Right atrium auricular region (tissue), 2 donors: ENCODE data around the gene FIGNL2. TPM values are rescaled to one million over a fixed set of nuclear protein-coding genes. Genes with fewer than 3 reads are reported as not detected.

ENCODE experiments used
- DNase-seq: peaks from one replicate; pipeline ENCODE4 v3.0.0-alpha.2; 2019; ENCODE audit warnings: low spot score
- H3K27ac ChIP-seq, 2 donors: fragments of 200-600 bp; sonication (generic); 1 replicate in 1 of 2; 2 replicates in 1 of 2; pipeline ENCODE4 v1.5.1; 2016 to 2019
- H3K27me3 ChIP-seq, 2 donors: fragments of 200-600 bp; sonication (generic); one replicate each; pipeline versions ENCODE4 v1.5.1 to v1.6.0; 2017 to 2019
- H3K36me3 ChIP-seq: fragments of 200-600 bp; sonication (generic); one replicate; pipeline ENCODE4 v1.5.1; 2016
- H3K4me1 ChIP-seq, 2 donors: fragments of 200-600 bp; sonication (generic); one replicate each; pipeline versions ENCODE4 v1.5.1 to v1.6.0; 2017 to 2019
- H3K4me3 ChIP-seq, 2 donors: fragments of 200-600 bp; sonication (generic); 1 replicate in 1 of 2; 2 replicates in 1 of 2; pipeline ENCODE4 v1.5.1; 2017 to 2019; ENCODE audit warnings: mild to moderate bottlenecking in 1 of 2, moderate library complexity in 1 of 2
- H3K9me3 ChIP-seq, 2 donors: fragments of 200-600 bp; sonication (generic); one replicate each; pipeline ENCODE4 v1.5.1; 2019
- CTCF ChIP-seq, 2 donors: fragments of 200-600 bp; sonication (generic); IDR thresholded peaks; one replicate each; pipeline ENCODE4 v1.5.1; 2019; ENCODE audit warnings: antibody characterized with exemption in 2 of 2
- total RNA-seq, 2 donors: library from RNA; depleted of rRNA; stranded (reverse); fragments of >200 nt; gene quantifications; one replicate each; pipeline ENCODE4 v1.1.0, GENCODE V29; 2016

The FIGNL2 gene
- total RNA-seq, 2 donors from 2014 or later: 0.19 to 0.24 TPM

GRCh38 chr12:51827925-51828818 lies 20.3 kb downstream of the FIGNL2 start:
- H3K27ac ChIP-seq: no peak overlapping the region
- H3K4me1 ChIP-seq: no peaks in the 10 kb centered on the region
- DNase-seq: no peak
- no peaks in the 10 kb centered on the region for H3K36me3 ChIP-seq
- H3K4me3 ChIP-seq: no peak overlapping the region
- TF ChIP-seq CTCF (IDR thresholded peaks at IDR 0.05): no peak
- no peaks in the 10 kb centered on the region for H3K9me3 ChIP-seq
- H3K27me3 ChIP-seq: no peaks in the 10 kb centered on the region

DNA sequence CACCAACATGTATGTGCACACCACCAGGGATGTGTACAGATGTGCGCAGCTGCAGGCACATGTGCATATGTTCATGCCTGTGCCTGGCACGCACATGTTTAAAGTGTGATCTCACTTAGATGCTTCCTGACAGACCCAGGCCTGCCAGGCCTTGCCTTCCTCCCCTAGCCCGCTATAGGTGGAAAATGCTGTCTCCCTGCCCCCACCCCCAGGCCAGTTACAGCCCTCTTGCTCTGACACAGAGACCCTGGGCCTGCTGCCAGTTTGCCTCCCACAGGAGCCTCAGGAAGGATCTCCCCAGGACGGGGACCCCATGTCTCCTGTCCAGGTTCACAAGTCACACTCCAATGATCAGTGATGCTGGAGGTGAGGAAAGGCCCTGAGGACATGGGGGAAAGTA lies 21.6 kb downstream of the FIGNL2 start:
- no peaks in the 10 kb centered on the region for H3K27me3 ChIP-seq
- no peak for DNase-seq
- H3K4me1 ChIP-seq: no peaks in the 10 kb centered on the region
- no peaks in the 10 kb centered on the region for H3K36me3 ChIP-seq
- no peak overlapping the region for H3K27ac ChIP-seq
- no peak overlapping the region for H3K4me3 ChIP-seq
- TF ChIP-seq CTCF (IDR thresholded peaks at IDR 0.05): no peak
- no peaks in the 10 kb centered on the region for H3K9me3 ChIP-seq

- peaks cover 0 to 3% of the 10 kb centered on the region in 2 donors for H3K4me1 ChIP-seq
- H3K27ac ChIP-seq: no peak overlapping the region
- DNase-seq: no peak
- no peaks in the 10 kb centered on the region for H3K27me3 ChIP-seq
- no peak for TF ChIP-seq CTCF (IDR thresholded peaks at IDR 0.05)
- H3K4me3 ChIP-seq: no peak overlapping the region
- H3K36me3 ChIP-seq: no peaks in the 10 kb centered on the region
- H3K9me3 ChIP-seq: no peaks in the 10 kb centered on the region
Measured at GRCh38 chr12:51825216-51825615, 23.3 kb downstream of the FIGNL2 start.

GRCh38 chr12:51823875-51824565 lies 24.5 kb downstream of the FIGNL2 start:
- peak; percentile 14 to 64 for TF ChIP-seq CTCF (IDR thresholded peaks at IDR 0.05)
- no peak overlapping the region for H3K27ac ChIP-seq
- no peak for DNase-seq
- no peaks in the 10 kb centered on the region for H3K36me3 ChIP-seq
- H3K4me1 ChIP-seq: peaks cover 0 to 9% of the 10 kb centered on the region in 2 donors
- no peaks in the 10 kb centered on the region for H3K27me3 ChIP-seq
- H3K4me3 ChIP-seq: no peak overlapping the region
- no peaks in the 10 kb centered on the region for H3K9me3 ChIP-seq

- Histone ChIP-seq H3K36me3 (no peaks in the 10 kb centered on the region), H3K27ac (no peak overlapping the region), H3K4me3 (no peak overlapping the region), H3K4me1 (peaks cover 0 to 9% of the 10 kb centered on the region in 2 donors), H3K27me3 (no peaks in the 10 kb centered on the region), H3K9me3 (no peaks in the 10 kb centered on the region)
- no peak for TF ChIP-seq CTCF (IDR thresholded peaks at IDR 0.05)
- DNase-seq: no peak
Measured at GRCh38 chr12:51822956-51823355, 25.6 kb downstream of the FIGNL2 start.
